Middle frontal gyrus (tissue), 1 donor: ENCODE measurements around the gene RAB40B.

Source experiments
- DNase-seq: peaks from one replicate; pipeline ENCODE4 v3.0.0-alpha.2; 2015; ENCODE audit warnings: low spot score; ENCODE audit errors: extremely low spot score

RAB40B gene

GRCh38 chr17:82716203-82717010, 17.9 kb upstream of the RAB40B start, which contains the start of gene FN3KRP:
FN3KRP (plus strand) TSS chr17:82716706; CDS start chr17:82716756, 50 bp downstream.
- DNase-seq: peak; percentile 89

- no peak for DNase-seq
These were observed 14.7 kb upstream of the RAB40B start for GRCh38 chr17:82713071-82713723.

- DNase-seq: no peak
These were observed 12.2 kb upstream of the RAB40B start for GRCh38 chr17:82710499-82711232.

- DNase-seq: no peak
These were observed 11.4 kb upstream of the RAB40B start for GRCh38 chr17:82709676-82710498.

GRCh38 chr17:82709024-82709675, 10.7 kb upstream of the RAB40B start:
- no peak for DNase-seq

GRCh38 chr17:82705756-82706155, 7.3 kb upstream of the RAB40B start:
- DNase-seq: no peak

- no peak for DNase-seq
These were observed 6.4 kb upstream of the RAB40B start for GRCh38 chr17:82704886-82705285.

- DNase-seq: no peak
These were observed 5.7 kb upstream of the RAB40B start for GRCh38 chr17:82703935-82704865.

- DNase-seq: no peak
These were observed 4.7 kb upstream of the RAB40B start for GRCh38 chr17:82703036-82703745.

- DNase-seq: peak; percentile 67
These were observed 3.9 kb upstream of the RAB40B start for GRCh38 chr17:82702231-82702927.

GRCh38 chr17:82699551-82699950, 1.1 kb upstream of the RAB40B start:
- DNase-seq: no peak

- no peak for DNase-seq
These were observed 510 bp upstream of the RAB40B start for GRCh38 chr17:82698974-82699442.

- DNase-seq: no peak
These were observed 762 bp downstream of the RAB40B start for GRCh38 chr17:82697808-82698064.

GRCh38 chr17:82696916-82697807, 1.3 kb downstream of the RAB40B start:
- no peak for DNase-seq

- DNase-seq: no peak
These were observed 2.2 kb downstream of the RAB40B start for GRCh38 chr17:82696259-82696658.

- DNase-seq: no peak
These were observed 3.9 kb downstream of the RAB40B start for GRCh38 chr17:82694647-82695046.

GRCh38 chr17:82693168-82693867, 5.2 kb downstream of the RAB40B start:
- DNase-seq: no peak
